ENCODE measurements around the gene CNTN4.

DNA sequence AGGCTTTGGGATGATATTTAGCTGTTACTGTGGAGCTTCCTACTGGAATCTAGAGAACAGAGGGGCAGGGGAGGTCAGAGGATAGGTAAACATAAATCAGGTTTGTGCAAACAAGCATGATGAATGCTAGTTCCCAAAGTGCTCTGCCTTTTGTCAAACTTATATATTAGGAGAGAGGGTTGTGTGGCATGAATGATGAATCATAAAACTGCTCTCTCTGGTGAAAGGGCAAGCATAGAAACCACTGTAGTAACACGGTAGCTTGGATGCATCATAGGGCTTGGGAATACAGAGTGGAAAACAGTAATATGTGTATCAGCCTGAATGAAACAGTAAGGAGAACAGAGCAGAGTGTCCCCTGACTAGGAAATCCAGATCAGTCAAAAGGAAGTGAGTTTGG, 524.8 kb downstream of the CNTN4 start:
- TF ChIP-seq, protein P1, sequence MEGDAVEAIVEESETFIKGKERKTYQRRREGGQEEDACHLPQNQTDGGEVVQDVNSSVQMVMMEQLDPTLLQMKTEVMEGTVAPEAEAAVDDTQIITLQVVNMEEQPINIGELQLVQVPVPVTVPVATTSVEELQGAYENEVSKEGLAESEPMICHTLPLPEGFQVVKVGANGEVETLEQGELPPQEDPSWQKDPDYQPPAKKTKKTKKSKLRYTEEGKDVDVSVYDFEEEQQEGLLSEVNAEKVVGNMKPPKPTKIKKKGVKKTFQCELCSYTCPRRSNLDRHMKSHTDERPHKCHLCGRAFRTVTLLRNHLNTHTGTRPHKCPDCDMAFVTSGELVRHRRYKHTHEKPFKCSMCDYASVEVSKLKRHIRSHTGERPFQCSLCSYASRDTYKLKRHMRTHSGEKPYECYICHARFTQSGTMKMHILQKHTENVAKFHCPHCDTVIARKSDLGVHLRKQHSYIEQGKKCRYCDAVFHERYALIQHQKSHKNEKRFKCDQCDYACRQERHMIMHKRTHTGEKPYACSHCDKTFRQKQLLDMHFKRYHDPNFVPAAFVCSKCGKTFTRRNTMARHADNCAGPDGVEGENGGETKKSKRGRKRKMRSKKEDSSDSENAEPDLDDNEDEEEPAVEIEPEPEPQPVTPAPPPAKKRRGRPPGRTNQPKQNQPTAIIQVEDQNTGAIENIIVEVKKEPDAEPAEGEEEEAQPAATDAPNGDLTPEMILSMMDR (IDR thresholded peaks at IDR 0.05) = no peak
- TF ChIP-seq POLR2AphosphoS5 (IDR thresholded peaks at IDR 0.05) (no peak), POLR2A (IDR thresholded peaks at IDR 0.05) (no peak), EP300 (IDR thresholded peaks at IDR 0.05) (no peak)

Measured in upper lobe of left lung (tissue), 4 donors.